ENCODE measurements around the gene ZNF236. TPM values are rescaled to one million over a fixed set of nuclear protein-coding genes. Genes with fewer than 3 reads are reported as not detected.
A peak's percentile ranks its signal among the peaks of the same experiment; 100 is the strongest.

Gene ZNF236
- total and polyA plus RNA-seq, 5 experiments from 2014 or later: 4.6 to 25.6 (median 8.4) TPM

- Mint-ChIP-seq H3K27me3 (no peaks in the 10 kb centered on the region), H3K9me3 (peaks cover 0 to 7% (median 0%) of the 10 kb centered on the region in 9 donors), H3K4me1 (peaks cover 20 to 29% (median 24%) of the 10 kb centered on the region in 4 donors), H3K4me3 (peak overlapping the region in 2 of 10 donors; percentile 34 to 41), H3K36me3 (peaks cover 17 to 77% (median 54%) of the 10 kb centered on the region in 3 donors), H3K27ac (peak overlapping the region in 2 of 10 donors; percentile 30 to 63)
- ATAC-seq (no peak), DNase-seq (no peak)
- POLR2A ChIA-PET: no interaction called here
Measured at GRCh38 chr18:76948345-76948744, 126.0 kb downstream of the ZNF236 start.

DNA sequence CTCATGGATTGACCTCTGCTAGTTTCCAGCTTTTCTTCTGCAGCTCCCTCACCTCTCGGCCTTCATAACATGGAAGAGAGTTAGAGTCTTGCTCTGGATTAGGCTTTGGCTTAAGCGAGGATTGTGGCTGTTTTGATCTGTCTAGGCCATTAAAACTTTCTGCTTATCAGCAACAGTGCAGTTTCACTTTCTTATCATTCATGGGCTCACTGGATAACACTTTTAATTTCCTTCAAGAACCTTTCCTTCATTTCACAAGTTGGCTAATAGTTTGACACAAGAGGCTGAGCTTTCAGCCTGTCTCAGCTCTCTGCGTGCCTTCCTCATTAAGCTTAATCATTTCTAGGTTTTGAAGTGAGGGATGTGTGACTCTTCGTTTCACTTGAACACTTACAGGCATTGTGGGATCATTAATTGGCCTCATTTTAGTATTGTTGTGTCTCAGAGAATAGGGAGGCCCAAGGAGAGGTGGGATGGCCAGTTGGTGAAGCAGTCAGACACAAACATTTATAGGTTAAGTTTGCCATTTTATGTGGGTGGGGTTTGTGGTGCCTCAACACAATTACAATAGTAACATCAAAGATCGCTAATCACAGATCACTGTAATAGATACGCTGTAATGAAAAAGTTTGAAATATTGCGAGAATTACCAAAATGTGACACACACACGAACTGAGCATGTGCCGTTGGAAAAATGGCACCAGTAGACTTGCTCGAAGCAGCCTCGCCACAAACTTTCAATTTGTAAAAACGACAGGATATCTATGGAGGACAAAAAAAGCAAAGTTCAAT, 129.3 kb downstream of the ZNF236 start:
- H3K4me1 Mint-ChIP-seq: peaks cover 17 to 24% (median 20%) of the 10 kb centered on the region in 4 donors
- POLR2A ChIA-PET: no interaction called here
- no peak for ATAC-seq
- no peaks in the 10 kb centered on the region for H3K27me3 Mint-ChIP-seq
- no peak for DNase-seq
- no peak overlapping the region for H3K4me3 Mint-ChIP-seq
- peak overlapping the region in 2 of 10 donors; percentile 38 to 79 for H3K27ac Mint-ChIP-seq
- no peaks in the 10 kb centered on the region for H3K9me3 Mint-ChIP-seq
- peaks cover 2 to 81% (median 41%) of the 10 kb centered on the region in 3 donors for H3K36me3 Mint-ChIP-seq

DNA sequence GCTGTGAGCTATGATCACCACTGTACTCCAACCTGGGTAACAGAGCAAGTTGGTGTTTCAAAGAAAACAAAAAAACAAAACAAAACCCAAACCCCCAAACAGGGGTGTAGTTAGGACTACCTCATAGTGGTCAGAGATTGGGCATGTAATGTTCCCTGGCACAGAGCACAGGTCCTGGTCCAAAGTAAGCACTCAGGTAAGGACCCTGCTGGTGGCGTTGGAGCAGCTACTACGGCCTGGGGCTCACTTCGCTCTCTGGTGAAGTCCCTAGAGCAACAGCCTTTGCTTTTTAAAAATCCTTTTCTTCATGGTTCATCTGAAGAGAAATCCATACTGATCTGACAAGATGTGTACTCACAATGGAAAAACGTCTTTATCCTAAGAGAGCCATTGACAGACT, 130.4 kb downstream of the ZNF236 start:
- H3K9me3 Mint-ChIP-seq: no peaks in the 10 kb centered on the region
- POLR2A ChIA-PET: no interaction called here
- no peak for ATAC-seq
- DNase-seq: no peak
- H3K36me3 Mint-ChIP-seq: peaks cover 0 to 83% (median 39%) of the 10 kb centered on the region in 3 donors
- H3K4me1 Mint-ChIP-seq: peaks cover 11 to 16% (median 13%) of the 10 kb centered on the region in 4 donors
- H3K27ac Mint-ChIP-seq: peak overlapping the region in 1 of 10 donors; percentile 57
- H3K27me3 Mint-ChIP-seq: no peaks in the 10 kb centered on the region
- H3K4me3 Mint-ChIP-seq: no peak overlapping the region

GRCh38 chr18:76953156-76953555, 130.8 kb downstream of the ZNF236 start:
- Mint-ChIP-seq H3K36me3 (peaks cover 0 to 83% (median 37%) of the 10 kb centered on the region in 3 donors), H3K27ac (peak overlapping the region in 2 of 10 donors; percentile 35 to 57)

DNA sequence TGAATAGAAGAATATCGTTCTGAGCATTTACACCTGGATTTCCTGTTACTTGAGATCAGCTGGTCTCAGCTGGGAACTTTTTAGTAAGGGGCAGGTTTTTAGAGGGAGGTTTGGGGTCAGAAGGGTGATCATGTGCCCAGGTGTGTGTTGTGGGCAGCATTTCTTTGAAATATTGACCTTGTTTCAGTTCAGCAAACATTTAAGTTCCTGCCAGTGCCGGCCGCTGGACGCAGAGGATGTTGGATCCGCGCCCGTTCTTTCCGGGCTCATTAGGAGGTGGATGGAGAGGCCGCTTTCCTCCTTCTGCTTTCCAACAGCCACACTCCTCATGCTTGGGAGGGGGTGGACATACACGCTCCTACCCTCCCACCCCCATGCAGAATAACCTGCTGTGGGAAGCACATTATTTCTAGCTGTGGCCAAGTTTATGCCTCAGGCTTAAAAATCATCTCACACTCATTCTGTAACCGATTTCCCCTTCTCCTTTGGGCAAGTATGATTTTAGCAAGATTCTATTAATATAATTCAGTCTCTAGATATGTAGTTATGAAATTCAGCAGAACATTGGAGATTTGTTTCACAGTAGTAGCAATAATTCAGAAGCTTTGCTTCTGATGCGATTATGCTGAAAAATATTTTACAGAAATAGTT, 131.4 kb downstream of the ZNF236 start:
- Mint-ChIP-seq H3K36me3 (peaks cover 0 to 82% (median 34%) of the 10 kb centered on the region in 3 donors), H3K27ac (peak overlapping the region in 1 of 10 donors; percentile 57), H3K4me3 (no peak overlapping the region), H3K4me1 (peaks cover 1 to 8% (median 4%) of the 10 kb centered on the region in 4 donors), H3K27me3 (no peaks in the 10 kb centered on the region), H3K9me3 (no peaks in the 10 kb centered on the region)
- POLR2A ChIA-PET: no interaction called here
- no peak for ATAC-seq
- DNase-seq: no peak

More at GRCh38 chr18:76953156-76953555, 130.8 kb downstream of the ZNF236 start:
- DNase-seq (no peak), ATAC-seq (no peak)
- POLR2A ChIA-PET: no interaction called here
- H3K27me3 Mint-ChIP-seq: no peaks in the 10 kb centered on the region
- H3K9me3 Mint-ChIP-seq: no peaks in the 10 kb centered on the region
- H3K4me3 Mint-ChIP-seq: no peak overlapping the region
- peaks cover 7 to 12% (median 9%) of the 10 kb centered on the region in 4 donors for H3K4me1 Mint-ChIP-seq

GRCh38 chr18:76955524-76956170, 133.3 kb downstream of the ZNF236 start:
- Mint-ChIP-seq H3K4me1 (peaks cover 0 to 5% (median 1%) of the 10 kb centered on the region in 4 donors), H3K4me3 (no peak overlapping the region), H3K27me3 (no peaks in the 10 kb centered on the region), H3K27ac (no peak overlapping the region), H3K36me3 (peaks cover 17 to 86% (median 39%) of the 10 kb centered on the region in 3 donors), H3K9me3 (no peaks in the 10 kb centered on the region)
- DNase-seq (no peak), ATAC-seq (no peak)
- POLR2A ChIA-PET: no interaction called here

DNA sequence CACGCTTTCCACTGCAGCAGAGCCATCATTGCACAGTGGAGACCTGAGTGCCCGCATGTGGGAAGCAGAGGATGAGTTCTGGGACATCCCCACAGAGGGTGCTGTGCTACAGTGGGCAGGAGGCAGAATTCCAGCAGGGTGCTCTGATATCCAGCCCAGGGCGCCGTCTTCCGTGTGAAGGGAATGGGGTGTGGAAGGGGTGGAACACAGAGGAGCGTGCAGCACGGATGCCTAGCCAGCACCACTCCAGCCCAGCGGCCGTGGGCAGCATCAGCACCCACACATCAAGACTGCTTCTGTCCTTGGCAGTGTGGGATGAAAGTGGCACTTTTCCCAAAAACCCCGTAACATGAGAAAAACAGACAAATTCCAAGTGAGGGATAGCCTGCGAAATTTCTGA, 134.3 kb downstream of the ZNF236 start:
- POLR2A ChIA-PET: no interaction called here
- Mint-ChIP-seq H3K9me3 (no peaks in the 10 kb centered on the region), H3K27me3 (no peaks in the 10 kb centered on the region), H3K27ac (no peak overlapping the region), H3K36me3 (peaks cover 27 to 89% (median 42%) of the 10 kb centered on the region in 3 donors), H3K4me3 (no peak overlapping the region), H3K4me1 (peaks cover 0 to 4% (median under 1%) of the 10 kb centered on the region in 4 donors)
- no peak for ATAC-seq
- DNase-seq: no peak

GRCh38 chr18:76957384-76958355, 135.3 kb downstream of the ZNF236 start:
- Mint-ChIP-seq H3K9me3 (no peaks in the 10 kb centered on the region), H3K36me3 (peaks cover 33 to 92% (median 46%) of the 10 kb centered on the region in 3 donors), H3K4me3 (no peak overlapping the region), H3K4me1 (peaks cover 1 to 11% (median 5%) of the 10 kb centered on the region in 4 donors), H3K27ac (no peak overlapping the region), H3K27me3 (no peaks in the 10 kb centered on the region)
- ATAC-seq (no peak), DNase-seq (no peak)
- POLR2A ChIA-PET: no interaction called here

DNA sequence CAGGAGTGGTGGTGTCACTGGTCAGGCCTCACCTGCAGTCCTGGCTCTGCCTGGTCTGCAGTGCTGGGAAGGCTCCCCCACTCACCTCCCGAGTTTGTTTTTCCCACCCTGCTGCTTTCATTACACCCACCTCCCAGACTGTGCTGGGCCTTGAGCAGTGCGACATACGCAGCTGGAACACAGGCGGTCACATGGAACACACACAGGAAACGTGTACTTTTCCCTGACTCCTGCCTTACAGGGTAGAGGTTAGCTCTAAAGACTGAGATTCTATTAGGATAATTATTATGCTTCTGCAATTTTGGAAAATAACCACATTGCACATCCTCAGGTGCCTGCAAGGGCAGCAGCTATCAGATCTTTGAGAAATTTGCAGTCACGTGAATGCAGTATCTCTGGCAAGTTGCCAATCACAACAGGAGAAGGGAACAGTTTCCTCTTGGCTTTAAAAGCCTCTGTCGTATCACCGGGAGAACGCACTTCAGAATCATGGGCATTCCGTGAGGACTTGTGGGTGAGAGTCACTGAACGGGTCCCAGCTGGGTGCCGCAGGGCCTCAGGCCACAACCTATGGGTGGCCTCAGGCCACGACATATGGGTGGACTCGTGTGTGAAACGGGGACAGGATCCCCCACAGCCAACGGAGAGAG, 136.5 kb downstream of the ZNF236 start:
- no peak for ATAC-seq
- Mint-ChIP-seq H3K36me3 (peaks cover 41 to 93% (median 51%) of the 10 kb centered on the region in 3 donors), H3K27ac (peak overlapping the region in 1 of 10 donors; percentile 14), H3K9me3 (no peaks in the 10 kb centered on the region), H3K27me3 (no peaks in the 10 kb centered on the region), H3K4me3 (no peak overlapping the region), H3K4me1 (peaks cover 13 to 22% (median 15%) of the 10 kb centered on the region in 4 donors)
- DNase-seq: no peak
- POLR2A ChIA-PET: no interaction called here

DNA sequence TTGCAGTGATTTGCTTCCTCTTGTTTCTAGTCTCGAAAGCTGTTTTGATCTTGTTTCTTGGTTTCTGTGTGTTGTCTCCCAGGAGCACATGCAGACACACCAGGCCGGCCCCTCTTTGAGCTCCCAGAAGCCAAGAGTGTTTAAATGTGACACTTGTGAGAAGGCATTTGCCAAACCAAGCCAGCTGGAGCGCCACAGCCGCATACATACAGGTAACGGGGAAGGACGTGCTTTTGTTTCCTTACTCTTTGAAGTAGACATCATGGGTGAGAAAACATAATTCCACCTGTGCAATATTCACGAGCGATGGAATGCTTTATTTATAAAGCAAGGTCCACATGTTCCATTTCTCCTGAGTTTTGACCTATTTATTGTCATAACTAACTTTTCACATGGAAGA, 137.2 kb downstream of the ZNF236 start:
- POLR2A ChIA-PET: no interaction called here
- Mint-ChIP-seq H3K4me3 (no peak overlapping the region), H3K27ac (peak overlapping the region in 1 of 10 donors; percentile 67), H3K4me1 (peaks cover 17 to 29% (median 18%) of the 10 kb centered on the region in 4 donors), H3K36me3 (peaks cover 41 to 89% (median 55%) of the 10 kb centered on the region in 3 donors), H3K9me3 (no peaks in the 10 kb centered on the region), H3K27me3 (no peaks in the 10 kb centered on the region)
- ATAC-seq (no peak), DNase-seq (no peak)

DNA sequence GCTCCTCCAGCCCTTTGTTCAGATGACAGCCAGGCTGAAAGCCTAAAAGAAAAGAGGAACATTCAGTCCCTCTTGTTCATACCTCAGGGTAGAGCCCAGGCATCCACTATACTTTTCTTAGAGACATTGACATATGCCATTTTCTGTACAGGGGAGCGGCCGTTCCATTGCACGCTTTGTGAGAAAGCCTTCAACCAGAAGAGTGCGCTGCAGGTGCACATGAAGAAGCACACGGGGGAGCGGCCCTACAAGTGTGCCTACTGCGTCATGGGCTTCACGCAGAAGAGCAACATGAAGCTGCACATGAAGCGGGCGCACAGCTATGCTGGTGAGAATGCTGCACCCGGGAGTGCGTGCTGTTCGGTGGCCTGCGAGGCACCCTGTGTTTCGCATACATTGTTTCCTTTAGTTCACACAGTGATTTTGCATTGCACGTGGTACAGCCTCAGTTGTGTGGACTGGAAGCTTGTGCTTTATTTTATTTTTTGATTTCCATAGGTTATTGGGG, 138.2 kb downstream of the ZNF236 start:
- Mint-ChIP-seq H3K36me3 (peaks cover 41 to 84% (median 58%) of the 10 kb centered on the region in 3 donors), H3K9me3 (no peaks in the 10 kb centered on the region), H3K27ac (peak overlapping the region in 1 of 10 donors; percentile 67), H3K4me3 (no peak overlapping the region), H3K27me3 (no peaks in the 10 kb centered on the region), H3K4me1 (peaks cover 18 to 36% (median 23%) of the 10 kb centered on the region in 4 donors)
- ATAC-seq: no peak
- DNase-seq: no peak
- POLR2A ChIA-PET: interaction anchor here (0.7 kb wide), 1 partner anchor 153 kb away, joined by 4 read pairs; no protein-coding TSS in a partner anchor

Data from naive thymus-derived CD8-positive, alpha-beta T cell (primary cell).